Measurements from ENCODE around the gene GATA5. TPM values are rescaled to one million over a fixed set of nuclear protein-coding genes. Genes with fewer than 3 reads are reported as not detected.

Gene GATA5
- total and polyA plus RNA-seq, 10 of the 15 experiments (the other 5 are each of a cell fraction or from before 2014, with no cell fraction given) = not detected

DNA sequence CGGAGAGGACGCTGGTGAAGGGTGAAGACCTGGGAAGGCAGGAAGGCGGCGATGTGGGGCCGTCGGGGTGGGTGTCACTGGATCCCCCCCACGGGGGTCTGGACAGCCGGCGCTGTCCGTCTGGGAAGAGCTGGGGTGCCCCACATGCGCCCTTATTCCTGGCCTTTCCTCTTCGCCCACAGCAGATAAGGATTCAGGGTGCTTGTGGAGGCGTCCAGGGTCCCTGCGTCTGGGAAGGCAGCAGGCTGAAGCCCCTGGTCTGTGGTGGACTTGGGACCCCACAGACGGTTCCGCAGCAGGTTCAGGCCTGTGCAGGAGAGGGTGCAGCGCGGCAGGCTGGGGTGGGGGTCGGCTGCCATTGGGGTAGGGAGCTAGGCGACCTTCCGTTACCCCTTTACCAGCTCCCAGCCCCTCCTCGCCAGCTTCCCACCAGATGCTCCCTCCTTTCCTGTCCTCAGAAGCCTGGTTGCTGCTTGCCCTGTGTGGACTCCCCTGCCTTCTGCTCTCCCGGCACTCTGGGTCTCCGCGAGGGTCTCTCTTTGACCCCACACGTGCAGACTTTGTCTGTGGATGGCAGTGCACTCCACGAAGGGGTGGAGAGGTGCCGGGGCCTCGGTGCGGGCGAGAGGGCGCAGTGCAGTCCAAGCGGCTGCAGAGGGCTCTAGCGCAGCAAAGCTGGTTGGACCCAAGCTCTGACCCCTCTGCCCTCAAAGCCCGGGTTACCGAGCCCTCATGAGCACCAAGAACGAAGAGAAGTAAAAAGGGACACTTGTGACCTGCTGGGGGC is 2.1 kb upstream of the GATA5 start:
- Histone ChIP-seq H3K27me3 (replicated peaks in 1 of 2; ENCODE audit: control insufficient read depth in 2 of 2, insufficient read depth in 2 of 2, low read length in 1 of 2) (peaks cover 12 to 25% of the 10 kb centered on the region in 2 experiments), H3K9ac (ENCODE audit: control insufficient read depth, insufficient read depth, low read length) (no peak overlapping the region), H3K36me3 (ENCODE audit: control insufficient read depth in 2 of 2, insufficient read depth in 2 of 2, low read length in 1 of 2) (no peaks in the 10 kb centered on the region), H3K4me3 (no peak overlapping the region), H4K20me1 (ENCODE audit: control insufficient read depth, insufficient read depth) (no peaks in the 10 kb centered on the region), H3K4me1 (ENCODE audit: control insufficient read depth, insufficient read depth, low read length) (no peaks in the 10 kb centered on the region), H3K4me2 (ENCODE audit: control insufficient read depth, insufficient read depth) (no peak overlapping the region), H3K9me3 (replicated peaks; ENCODE audit: control insufficient read depth, insufficient read depth, low read length) (no peaks in the 10 kb centered on the region), H3K27ac (ENCODE audit: control insufficient read depth, insufficient read depth) (no peak overlapping the region), H3K79me2 (ENCODE audit: control insufficient read depth, insufficient read depth, low read length) (no peaks in the 10 kb centered on the region), H2AFZ (ENCODE audit: control insufficient read depth, low read depth, low read length) (no peak overlapping the region)
- in situ Hi-C loops (cut with MboI) = no loop called here
- no TSS peak for BruUV-seq (replicated peaks)
- ChIA-PET POLR2A (no interaction called here), RAD21 (ENCODE audit: unreplicated experiment) (no interaction called here), SMC1A (ENCODE audit: uncharacterized antibody, unreplicated experiment) (no interaction called here), CTCF (no interaction called here)
- TF ChIP-seq NR2C2 (IDR thresholded peaks at IDR 0.05; ENCODE audit: borderline replicate concordance, control insufficient read depth, insufficient read length, low read depth) = no peak
- TF ChIP-seq, protein P1, sequence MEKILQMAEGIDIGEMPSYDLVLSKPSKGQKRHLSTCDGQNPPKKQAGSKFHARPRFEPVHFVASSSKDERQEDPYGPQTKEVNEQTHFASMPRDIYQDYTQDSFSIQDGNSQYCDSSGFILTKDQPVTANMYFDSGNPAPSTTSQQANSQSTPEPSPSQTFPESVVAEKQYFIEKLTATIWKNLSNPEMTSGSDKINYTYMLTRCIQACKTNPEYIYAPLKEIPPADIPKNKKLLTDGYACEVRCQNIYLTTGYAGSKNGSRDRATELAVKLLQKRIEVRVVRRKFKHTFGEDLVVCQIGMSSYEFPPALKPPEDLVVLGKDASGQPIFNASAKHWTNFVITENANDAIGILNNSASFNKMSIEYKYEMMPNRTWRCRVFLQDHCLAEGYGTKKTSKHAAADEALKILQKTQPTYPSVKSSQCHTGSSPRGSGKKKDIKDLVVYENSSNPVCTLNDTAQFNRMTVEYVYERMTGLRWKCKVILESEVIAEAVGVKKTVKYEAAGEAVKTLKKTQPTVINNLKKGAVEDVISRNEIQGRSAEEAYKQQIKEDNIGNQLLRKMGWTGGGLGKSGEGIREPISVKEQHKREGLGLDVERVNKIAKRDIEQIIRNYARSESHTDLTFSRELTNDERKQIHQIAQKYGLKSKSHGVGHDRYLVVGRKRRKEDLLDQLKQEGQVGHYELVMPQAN (conservative IDR thresholded peaks at IDR 0.05) = no peak
- TF ChIP-seq TAF1 (IDR thresholded peaks at IDR 0.05; ENCODE audit: borderline replicate concordance, low read depth, low read length) = no peak
- TF ChIP-seq, protein P2, sequence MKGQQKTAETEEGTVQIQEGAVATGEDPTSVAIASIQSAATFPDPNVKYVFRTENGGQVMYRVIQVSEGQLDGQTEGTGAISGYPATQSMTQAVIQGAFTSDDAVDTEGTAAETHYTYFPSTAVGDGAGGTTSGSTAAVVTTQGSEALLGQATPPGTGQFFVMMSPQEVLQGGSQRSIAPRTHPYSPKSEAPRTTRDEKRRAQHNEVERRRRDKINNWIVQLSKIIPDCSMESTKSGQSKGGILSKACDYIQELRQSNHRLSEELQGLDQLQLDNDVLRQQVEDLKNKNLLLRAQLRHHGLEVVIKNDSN (IDR thresholded peaks at IDR 0.05; ENCODE audit: borderline replicate concordance, extremely low read length, insufficient read depth, low read depth, low read length) = no peak
- TF ChIP-seq ESRRA (IDR thresholded peaks at IDR 0.05; ENCODE audit: low read length) = no peak
- TF ChIP-seq POU2F2 (IDR thresholded peaks at IDR 0.05; ENCODE audit: borderline replicate concordance, low read depth, low read length) = no peak
- no peak for TF ChIP-seq STAT3 (IDR thresholded peaks at IDR 0.05; ENCODE audit: low read depth, low read length)
- TF ChIP-seq, protein P3, sequence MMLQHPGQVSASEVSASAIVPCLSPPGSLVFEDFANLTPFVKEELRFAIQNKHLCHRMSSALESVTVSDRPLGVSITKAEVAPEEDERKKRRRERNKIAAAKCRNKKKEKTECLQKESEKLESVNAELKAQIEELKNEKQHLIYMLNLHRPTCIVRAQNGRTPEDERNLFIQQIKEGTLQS (IDR thresholded peaks at IDR 0.05; ENCODE audit: borderline replicate concordance, extremely low read depth, low read depth, low read length) = no peak
- TF ChIP-seq SMARCA5 (IDR thresholded peaks at IDR 0.05) = no peak
- TF ChIP-seq TBL1XR1 (IDR thresholded peaks at IDR 0.05; ENCODE audit: low read depth, low read length) = no peak
- no peak for TF ChIP-seq RAD51 (IDR thresholded peaks at IDR 0.05)
- TF ChIP-seq, protein P4, sequence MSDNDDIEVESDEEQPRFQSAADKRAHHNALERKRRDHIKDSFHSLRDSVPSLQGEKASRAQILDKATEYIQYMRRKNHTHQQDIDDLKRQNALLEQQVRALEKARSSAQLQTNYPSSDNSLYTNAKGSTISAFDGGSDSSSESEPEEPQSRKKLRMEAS (IDR thresholded peaks at IDR 0.05; ENCODE audit: low read depth, low read length) = no peak
- no peak for TF ChIP-seq POLR2A (IDR thresholded peaks at IDR 0.05; ENCODE audit: low read depth, low read length)
- TF ChIP-seq CHD1 (IDR thresholded peaks at IDR 0.05; ENCODE audit: low read depth, low read length) = no peak
- intact Hi-C loops (cut with micrococcal nuclease; ENCODE audit: unreplicated experiment) = no loop called here
- FAIRE-seq = no peak
- DNase-seq (ENCODE audit: low read depth, low spot score) = no peak
- 29% methylated on average over 36 of the region's 37 CpGs for WGBS (ENCODE audit: insufficient coverage, insufficient replicate concordance, low lambda C conversion rate, missing lambda C conversion rate)
- ATAC-seq = peak; percentile 40; the same call in 2 of the 3 replicates
